RKO (cell line): Measurements from ENCODE around the gene BCAN.

Experiments
- DNase-seq: peaks from one replicate; pipeline ENCODE4 v3.0.0-alpha.2; 2016; ENCODE audit warnings: low spot score

Gene BCAN

GRCh38 chr1:156677616-156678596, 36.0 kb downstream of the BCAN start:
- DNase-seq = peak; percentile 87

- no peak for DNase-seq
Observed at GRCh38 chr1:156680056-156680455, 38.1 kb downstream of the BCAN start.

GRCh38 chr1:156681196-156681960, 39.5 kb downstream of the BCAN start:
- no peak for DNase-seq

GRCh38 chr1:156682166-156682890, 40.4 kb downstream of the BCAN start:
- DNase-seq = no peak

- peak; percentile 50 for DNase-seq
Observed at GRCh38 chr1:156684227-156684782, 42.4 kb downstream of the BCAN start.

- DNase-seq = peak; percentile 89
Observed at GRCh38 chr1:156689035-156689952, 47.4 kb downstream of the BCAN start.

GRCh38 chr1:156689953-156690674, 48.2 kb downstream of the BCAN start:
- no peak for DNase-seq

GRCh38 chr1:156690675-156691036, 48.7 kb downstream of the BCAN start:
- no peak for DNase-seq

GRCh38 chr1:156691191-156691590, 49.3 kb downstream of the BCAN start:
- DNase-seq = no peak

- DNase-seq = peak; percentile 59
Observed at GRCh38 chr1:156691665-156692440, 49.9 kb downstream of the BCAN start.

- no peak for DNase-seq
Observed at GRCh38 chr1:156692441-156692924, 50.6 kb downstream of the BCAN start.

GRCh38 chr1:156692925-156693847, 51.3 kb downstream of the BCAN start:
- DNase-seq = no peak

GRCh38 chr1:156693848-156694689, 52.2 kb downstream of the BCAN start:
- DNase-seq = no peak

GRCh38 chr1:156694690-156694962, 52.7 kb downstream of the BCAN start:
- no peak for DNase-seq

- DNase-seq = no peak
Observed at GRCh38 chr1:156696755-156697154, 54.8 kb downstream of the BCAN start.

- DNase-seq = no peak
Observed at GRCh38 chr1:156697481-156697880, 55.6 kb downstream of the BCAN start.

- no peak for DNase-seq
Observed at GRCh38 chr1:156698995-156699394, 57.1 kb downstream of the BCAN start.
